GM23338 (cell line): ENCODE measurements around the gene AP2B1. TPM values are rescaled to one million over a fixed set of nuclear protein-coding genes. Genes with fewer than 3 reads are reported as not detected.

Experiments
- ATAC-seq: fragments of 200-7000 bp; cut with Tn5 transposase; 3 replicates; pipeline ENCODE4 v1.9.1; 2020
- DNase-seq: peaks from one replicate; pipeline ENCODE4 v3.0.0-alpha.2; 2015; ENCODE audit warnings: low spot score
- H2AFZ ChIP-seq: fragments of 200-600 bp; sonication (generic); 2 replicates; pipeline ENCODE4 v1.8.0; 2016; ENCODE audit warnings: antibody characterized with exemption, mild to moderate bottlenecking, moderate library complexity
- H3F3A ChIP-seq: fragments of 200-600 bp; sonication (generic); replicated peaks from 2 replicates; pipeline ENCODE4 v1.8.0; 2017; ENCODE audit warnings: antibody characterized with exemption, mixed run types, low read depth
- H3K27ac ChIP-seq: fragments of 200-600 bp; sonication (generic); 2 replicates; pipeline ENCODE4 v1.6.1; 2016; ENCODE audit warnings: low read depth
- H3K27me3 ChIP-seq: fragments of 200-600 bp; sonication (generic); 2 replicates; pipeline ENCODE4 v1.8.0; 2016; ENCODE audit warnings: mild to moderate bottlenecking, mixed run types, moderate library complexity; ENCODE audit not compliant: insufficient read depth
- H3K36me3 ChIP-seq: fragments of 200-600 bp; sonication (generic); 2 replicates; pipeline ENCODE4 v1.8.0; 2016; ENCODE audit warnings: mild to moderate bottlenecking; ENCODE audit not compliant: insufficient read depth
- H3K4me1 ChIP-seq: fragments of 200-600 bp; sonication (generic); 2 replicates; pipeline ENCODE4 v1.8.0; 2016; ENCODE audit warnings: mild to moderate bottlenecking, moderate library complexity; ENCODE audit not compliant: insufficient read depth
- H3K4me2 ChIP-seq: fragments of 200-600 bp; sonication (generic); 2 replicates; pipeline ENCODE4 v1.7.1; 2017; ENCODE audit warnings: mixed run types
- H3K4me3 ChIP-seq: fragments of 200-600 bp; sonication (generic); 2 replicates; pipeline ENCODE4 v1.6.1; 2016; ENCODE audit warnings: mixed run types
- H3K79me2 ChIP-seq: fragments of 200-600 bp; sonication (generic); replicated peaks from 2 replicates; pipeline ENCODE4 v1.8.0; 2017; ENCODE audit warnings: mild to moderate bottlenecking; ENCODE audit not compliant: insufficient read depth
- H3K9me2 ChIP-seq: fragments of 200-600 bp; sonication (generic); 2 replicates; pipeline ENCODE4 v1.8.0; 2017; ENCODE audit not compliant: insufficient read depth
- H4K20me1 ChIP-seq: fragments of 200-600 bp; sonication (generic); replicated peaks from 2 replicates; pipeline ENCODE4 v1.8.0; 2017; ENCODE audit warnings: mild to moderate bottlenecking; ENCODE audit not compliant: insufficient read depth
- H3K27ac Mint-ChIP-seq: 2 replicates; pipeline ENCODE4 v1.8.0; 2020; ENCODE audit warnings: inconsistent platforms, mild to moderate bottlenecking, moderate library complexity, mixed read lengths
- H3K27me3 Mint-ChIP-seq: 3 replicates; pipeline ENCODE4 v1.8.0; 2022; ENCODE audit warnings: low read depth, mild to moderate bottlenecking, moderate library complexity, mixed read lengths, inconsistent platforms; ENCODE audit not compliant: insufficient read depth, poor library complexity
- H3K36me3 Mint-ChIP-seq: 3 replicates; pipeline ENCODE4 v1.8.0; 2021; ENCODE audit warnings: low read depth, mild to moderate bottlenecking, inconsistent platforms, moderate library complexity, mixed read lengths
- H3K4me1 Mint-ChIP-seq: 3 replicates; pipeline ENCODE4 v1.8.0; 2020; ENCODE audit warnings: mild to moderate bottlenecking, inconsistent platforms, mixed read lengths
- H3K4me3 Mint-ChIP-seq: 3 replicates; pipeline ENCODE4 v1.8.0; 2021; ENCODE audit warnings: moderate library complexity, mild to moderate bottlenecking, inconsistent platforms, mixed read lengths
- H3K9me3 Mint-ChIP-seq: 3 replicates; pipeline ENCODE4 v1.8.0; 2020; ENCODE audit warnings: moderate library complexity, mild to moderate bottlenecking, inconsistent platforms, mixed read lengths
- CREB1 ChIP-seq: fragments of 250-450 bp; sonication (Bioruptor Pico); IDR thresholded peaks from 2 replicates; pipeline ENCODE4 v1.5.0; 2020; ENCODE audit warnings: low read depth, mild to moderate bottlenecking, moderate library complexity
- CTCF ChIP-seq, 2 experiments: fragments of 200-600 bp in 1 of 2; sonication (generic) in 1 of 2; conservative IDR thresholded peaks; 2 replicates each; pipeline versions ENCODE4 v1.5.1 to v1.6.1; 2016 to 2017; ENCODE audit warnings: antibody characterized with exemption in 2 of 2, low read depth in 2 of 2, mild to moderate bottlenecking in 2 of 2, moderate library complexity in 1 of 2
- ETS1 ChIP-seq: IDR thresholded peaks from 2 replicates; pipeline ENCODE4 v1.6.1; 2016; ENCODE audit warnings: antibody characterized with exemption
- JUNB ChIP-seq: IDR thresholded peaks from one replicate; pipeline ENCODE4 v1.6.1; 2016; ENCODE audit warnings: antibody characterized with exemption; ENCODE audit not compliant: unreplicated experiment
- NANOG ChIP-seq: IDR thresholded peaks from 2 replicates; pipeline ENCODE4 v1.6.1; 2016; ENCODE audit warnings: antibody characterized with exemption, borderline replicate concordance
- POLR2AphosphoS5 ChIP-seq: IDR thresholded peaks from 2 replicates; pipeline ENCODE4 v1.6.1; 2016; ENCODE audit warnings: antibody characterized with exemption, low read depth
- REST ChIP-seq: IDR thresholded peaks from one replicate; pipeline ENCODE4 v1.6.1; 2018; ENCODE audit warnings: antibody characterized with exemption; ENCODE audit not compliant: unreplicated experiment
- STAT1 ChIP-seq: IDR thresholded peaks from one replicate; pipeline ENCODE4 v1.6.1; 2016; ENCODE audit warnings: antibody characterized with exemption; ENCODE audit not compliant: unreplicated experiment
- ZNF331 ChIP-seq: fragments of 250-450 bp; sonication (Bioruptor Pico); IDR thresholded peaks from 2 replicates; pipeline ENCODE4 v1.5.0; 2020; ENCODE audit warnings: low read depth, mild to moderate bottlenecking, moderate library complexity
- ZNF462 ChIP-seq: fragments of 250-450 bp; sonication (Bioruptor Pico); IDR thresholded peaks from 2 replicates; pipeline ENCODE4 v1.5.0; 2020; ENCODE audit warnings: mild to moderate bottlenecking, moderate library complexity
- polyA plus RNA-seq: library from polyadenylated mRNA; unstranded; fragments of >200 nt; fragmentation: Nextera tagmentation; extraction: Ambion mirVana; gene quantifications from 2 replicates; pipeline ENCODE4 v1.2.1, GENCODE V29; 2016
- total RNA-seq: library from RNA; depleted of rRNA; stranded (reverse); fragments of >200 nt; shearing (Covaris generic); gene quantifications from 2 replicates; pipeline ENCODE4 v1.2.3, GENCODE V29; 2014

The AP2B1 gene
- total and polyA plus RNA-seq, 2 experiments from 2014 or later, result 89.7 to 144 TPM

GRCh38 chr17:35569405-35569804 lies 17.7 kb upstream of the AP2B1 start (continued):
- no peak for TF ChIP-seq CTCF (conservative IDR thresholded peaks at IDR 0.05; ENCODE audit: low read depth in 2 of 2)

- Mint-ChIP-seq H3K9me3 (no peaks in the 10 kb centered on the region), H3K27ac (no peak overlapping the region), H3K27me3 (no peaks in the 10 kb centered on the region), H3K4me1 (no peaks in the 10 kb centered on the region; the same call in 2 of the 3 replicates), H3K4me3 (no peak overlapping the region; the same call in 2 of the 3 replicates), H3K36me3 (peaks cover 3% of the 10 kb centered on the region; the same call in 2 of the 3 replicates)
- Histone ChIP-seq H3K4me3 (no peak overlapping the region), H3K36me3 (peaks cover 7% of the 10 kb centered on the region; the same call in 1 of the 2 replicates), H2AFZ (no peak overlapping the region), H3K4me2 (no peak overlapping the region), H3K9me2 (no peaks in the 10 kb centered on the region), H3K27me3 (no peaks in the 10 kb centered on the region), H3K4me1 (peaks cover 3% of the 10 kb centered on the region; the same call in 1 of the 2 replicates), H4K20me1 (no peaks in the 10 kb centered on the region; the same call in 1 of the 2 replicates), H3K79me2 (peaks cover 21% of the 10 kb centered on the region), H3F3A (0 out of 2 replicates have a peak, but pooled peaks cover 4% of the 10 kb centered on the region), H3K27ac (no peak overlapping the region)
- DNase-seq (no peak), ATAC-seq (no peak)
- no peak for TF ChIP-seq ETS1
- no peak for TF ChIP-seq POLR2AphosphoS5
- no peak for TF ChIP-seq ZNF331 (CRISPR knock-in tag)
- no peak for TF ChIP-seq NANOG
- no peak for TF ChIP-seq ZNF462 (CRISPR knock-in tag)
- TF ChIP-seq REST, result no peak
- TF ChIP-seq CTCF (conservative IDR thresholded peaks at IDR 0.05; ENCODE audit: low read depth in 2 of 2), result no peak
- TF ChIP-seq STAT1, result no peak
- no peak for TF ChIP-seq JUNB
- TF ChIP-seq CREB1 (CRISPR knock-in tag), result no peak
These were observed 11.4 kb upstream of the AP2B1 start for GRCh38 chr17:35575759-35576158.
